ENCODE data around the gene TTC39B.

TTC39B gene

DNA sequence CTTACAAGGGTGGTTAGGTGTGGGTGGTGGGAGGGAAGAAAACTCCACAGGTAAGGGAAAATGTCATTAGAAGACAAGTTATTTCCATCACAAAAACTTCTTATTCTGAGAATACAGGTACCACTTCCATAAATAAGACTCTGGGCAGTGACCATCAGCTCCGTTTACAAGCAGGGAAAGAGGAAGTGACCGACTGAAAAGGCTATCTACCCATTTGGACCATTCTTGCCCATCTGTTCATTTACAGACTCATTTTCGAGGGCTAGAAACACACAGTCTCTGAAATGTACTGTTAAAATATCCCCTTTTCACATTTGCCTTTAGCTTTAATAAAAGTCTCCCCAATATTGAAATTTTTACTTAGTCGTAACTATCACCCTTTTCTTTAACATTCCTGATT, 79.5 kb downstream of the TTC39B start:
- Histone ChIP-seq H3K9ac (ENCODE audit: low read depth, low read length, poor library complexity) (no peak overlapping the region), H3K18ac (ENCODE audit: low read length) (no peak overlapping the region), H3K36me3 (replicated peaks in 1 of 2; ENCODE audit: control insufficient read depth in 2 of 2, insufficient read depth in 2 of 2, low read length in 2 of 2) (no peaks in the 10 kb centered on the region), H3K9me3 (replicated peaks in 1 of 2; ENCODE audit: control insufficient read depth in 2 of 2, insufficient read depth in 1 of 2, low read depth in 1 of 2, low read length in 2 of 2) (no peaks in the 10 kb centered on the region), H3K79me1 (ENCODE audit: low read depth, low read length) (no peaks in the 10 kb centered on the region), H3K27me3 (ENCODE audit: control insufficient read depth in 3 of 3, insufficient read depth in 3 of 3, low read depth in 1 of 3, low read length in 3 of 3) (no peaks in the 10 kb centered on the region), H3K23ac (ENCODE audit: low read depth, low read length, poor library complexity) (no peak overlapping the region), H3K4ac (ENCODE audit: low read length) (no peak overlapping the region), H2BK5ac (ENCODE audit: low read length) (no peak overlapping the region), H2BK120ac (ENCODE audit: low read depth, low read length) (no peak overlapping the region), H4K91ac (ENCODE audit: low read depth, low read length, poor library complexity) (no peak overlapping the region), H2BK15ac (ENCODE audit: low read length) (no peak overlapping the region), H3K4me2 (ENCODE audit: insufficient read depth, low read length, poor library complexity, severe bottlenecking) (no peak overlapping the region), H2AFZ (ENCODE audit: low read length) (no peak overlapping the region), H2BK12ac (ENCODE audit: low read length) (no peak overlapping the region), H3K4me3 (ENCODE audit: low read length in 2 of 2) (no peak overlapping the region), H4K8ac (ENCODE audit: low read depth, low read length) (no peak overlapping the region), H3K14ac (ENCODE audit: low read length) (no peak overlapping the region), H3K27ac (replicated peaks; ENCODE audit: low read length) (no peak overlapping the region), H2AK5ac (ENCODE audit: low read depth, low read length) (no peak overlapping the region), H3K4me1 (ENCODE audit: control insufficient read depth in 2 of 2, insufficient read depth in 1 of 2, low read depth in 1 of 2, low read length in 2 of 2) (no peaks in the 10 kb centered on the region)
- no CpG with 5 or more reads among the region's 4 CpGs for WGBS, 2 donors (ENCODE audit: extremely low coverage in 2 of 2, insufficient read length in 2 of 2, insufficient replicate concordance in 1 of 2)
- DNase-seq (ENCODE audit: low spot score): no peak

DNA sequence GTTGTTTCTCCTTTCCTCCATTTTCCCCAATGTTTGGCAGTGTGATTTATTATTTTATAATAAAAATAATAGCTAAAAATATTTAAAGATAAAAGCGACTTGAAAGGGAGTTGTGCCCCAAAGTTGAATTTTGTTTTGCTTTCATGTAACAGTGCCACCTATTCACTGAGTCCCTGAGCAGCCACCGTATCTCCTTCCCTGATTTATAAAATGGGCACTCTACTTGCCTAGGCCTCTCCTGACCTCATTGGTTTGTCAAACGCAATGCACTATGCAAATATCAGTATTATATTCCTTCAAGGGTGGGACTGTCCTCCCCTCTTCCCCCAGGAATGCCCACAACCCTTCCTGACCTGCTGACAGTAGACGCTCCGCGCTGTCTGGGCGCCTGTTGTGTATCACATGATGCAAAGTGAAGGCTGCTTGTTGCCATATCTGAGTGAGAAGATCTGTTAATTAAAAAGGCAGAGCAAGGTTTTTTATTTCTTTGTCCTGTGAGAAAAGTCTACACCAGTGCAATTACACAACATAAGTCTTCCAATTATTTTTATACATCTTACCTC, 81.4 kb downstream of the TTC39B start:
- Histone ChIP-seq H2BK5ac (ENCODE audit: low read length) (no peak overlapping the region), H2AFZ (ENCODE audit: low read length) (no peak overlapping the region), H3K23ac (ENCODE audit: low read depth, low read length, poor library complexity) (no peak overlapping the region), H2BK12ac (ENCODE audit: low read length) (no peak overlapping the region), H3K79me1 (ENCODE audit: low read depth, low read length) (no peaks in the 10 kb centered on the region), H3K27ac (replicated peaks; ENCODE audit: low read length) (no peak overlapping the region), H2AK5ac (ENCODE audit: low read depth, low read length) (no peak overlapping the region), H3K9ac (ENCODE audit: low read depth, low read length, poor library complexity) (no peak overlapping the region), H3K4me1 (ENCODE audit: control insufficient read depth in 2 of 2, insufficient read depth in 1 of 2, low read depth in 1 of 2, low read length in 2 of 2) (no peaks in the 10 kb centered on the region), H2BK120ac (ENCODE audit: low read depth, low read length) (no peak overlapping the region), H3K4ac (ENCODE audit: low read length) (no peak overlapping the region), H3K4me2 (ENCODE audit: insufficient read depth, low read length, poor library complexity, severe bottlenecking) (no peak overlapping the region), H3K14ac (ENCODE audit: low read length) (no peak overlapping the region), H4K91ac (ENCODE audit: low read depth, low read length, poor library complexity) (no peak overlapping the region), H2BK15ac (ENCODE audit: low read length) (no peak overlapping the region), H3K9me3 (replicated peaks in 1 of 2; ENCODE audit: control insufficient read depth in 2 of 2, insufficient read depth in 1 of 2, low read depth in 1 of 2, low read length in 2 of 2) (no peaks in the 10 kb centered on the region), H3K4me3 (ENCODE audit: low read length in 2 of 2) (no peak overlapping the region), H3K27me3 (ENCODE audit: control insufficient read depth in 3 of 3, insufficient read depth in 3 of 3, low read depth in 1 of 3, low read length in 3 of 3) (no peaks in the 10 kb centered on the region), H3K36me3 (replicated peaks in 1 of 2; ENCODE audit: control insufficient read depth in 2 of 2, insufficient read depth in 2 of 2, low read length in 2 of 2) (no peaks in the 10 kb centered on the region), H3K18ac (ENCODE audit: low read length) (no peak overlapping the region), H4K8ac (ENCODE audit: low read depth, low read length) (no peak overlapping the region)
- DNase-seq (ENCODE audit: low spot score): no peak
- WGBS, 2 donors (ENCODE audit: extremely low coverage in 2 of 2, insufficient read length in 2 of 2, insufficient replicate concordance in 1 of 2): no CpG with 5 or more reads among the region's 7 CpGs

DNA sequence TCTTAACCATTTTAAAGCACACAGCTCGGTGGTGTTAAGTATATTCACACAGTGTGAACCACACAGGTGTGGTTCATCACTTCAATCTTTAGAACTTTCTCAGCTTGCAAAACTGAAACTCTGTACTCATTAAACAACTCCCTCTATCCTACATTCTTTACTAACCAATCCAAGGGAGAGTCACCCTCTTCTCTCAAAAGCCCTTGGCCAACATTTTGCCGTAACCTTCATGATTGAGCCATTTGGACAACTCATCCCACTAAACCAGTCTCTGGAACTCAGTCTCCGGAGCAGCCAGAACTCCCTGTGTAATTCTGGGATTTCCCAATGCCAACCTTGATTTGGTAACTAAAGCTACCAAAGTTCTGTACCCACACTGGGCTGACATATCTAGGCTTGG, 84.7 kb downstream of the TTC39B start:
- no peak overlapping the region for H3K23ac ChIP-seq (ENCODE audit: low read depth, low read length, poor library complexity)
- no peak overlapping the region for H2BK15ac ChIP-seq (ENCODE audit: low read length)
- H3K27ac ChIP-seq (replicated peaks; ENCODE audit: low read length): no peak overlapping the region
- no peak overlapping the region for H4K8ac ChIP-seq (ENCODE audit: low read depth, low read length)
- no peak overlapping the region for H2AK5ac ChIP-seq (ENCODE audit: low read depth, low read length)
- H3K9me3 ChIP-seq (replicated peaks in 1 of 2; ENCODE audit: control insufficient read depth in 2 of 2, insufficient read depth in 1 of 2, low read depth in 1 of 2, low read length in 2 of 2): no peaks in the 10 kb centered on the region
- no peak overlapping the region for H3K14ac ChIP-seq (ENCODE audit: low read length)
- no peak overlapping the region for H3K9ac ChIP-seq (ENCODE audit: low read depth, low read length, poor library complexity)
- no peak for DNase-seq (ENCODE audit: low spot score)
- H3K4ac ChIP-seq (ENCODE audit: low read length): no peak overlapping the region
- no peaks in the 10 kb centered on the region for H3K36me3 ChIP-seq (replicated peaks in 1 of 2; ENCODE audit: control insufficient read depth in 2 of 2, insufficient read depth in 2 of 2, low read length in 2 of 2)
- no peak overlapping the region for H2AFZ ChIP-seq (ENCODE audit: low read length)
- H3K27me3 ChIP-seq (ENCODE audit: control insufficient read depth in 3 of 3, insufficient read depth in 3 of 3, low read depth in 1 of 3, low read length in 3 of 3): no peaks in the 10 kb centered on the region
- no peak overlapping the region for H3K4me3 ChIP-seq (ENCODE audit: low read length in 2 of 2)
- H2BK5ac ChIP-seq (ENCODE audit: low read length): no peak overlapping the region
- H2BK120ac ChIP-seq (ENCODE audit: low read depth, low read length): no peak overlapping the region
- no peak overlapping the region for H4K91ac ChIP-seq (ENCODE audit: low read depth, low read length, poor library complexity)
- no CpG with 5 or more reads among the region's 3 CpGs for WGBS, 2 donors (ENCODE audit: extremely low coverage in 2 of 2, insufficient read length in 2 of 2, insufficient replicate concordance in 1 of 2)
- no peak overlapping the region for H2BK12ac ChIP-seq (ENCODE audit: low read length)
- no peak overlapping the region for H3K4me2 ChIP-seq (ENCODE audit: insufficient read depth, low read length, poor library complexity, severe bottlenecking)
- H3K18ac ChIP-seq (ENCODE audit: low read length): no peak overlapping the region
- H3K79me1 ChIP-seq (ENCODE audit: low read depth, low read length): no peaks in the 10 kb centered on the region
- H3K4me1 ChIP-seq (ENCODE audit: control insufficient read depth in 2 of 2, insufficient read depth in 1 of 2, low read depth in 1 of 2, low read length in 2 of 2): peaks cover 4 to 6% of the 10 kb centered on the region in 2 donors

- no peak overlapping the region for H3K4me2 ChIP-seq (ENCODE audit: insufficient read depth, low read length, poor library complexity, severe bottlenecking)
- no peak overlapping the region for H3K14ac ChIP-seq (ENCODE audit: low read length)
- H2AK5ac ChIP-seq (ENCODE audit: low read depth, low read length): no peak overlapping the region
- no peaks in the 10 kb centered on the region for H3K27me3 ChIP-seq (ENCODE audit: control insufficient read depth in 3 of 3, insufficient read depth in 3 of 3, low read depth in 1 of 3, low read length in 3 of 3)
- peaks cover 4 to 6% of the 10 kb centered on the region in 2 donors for H3K4me1 ChIP-seq (ENCODE audit: control insufficient read depth in 2 of 2, insufficient read depth in 1 of 2, low read depth in 1 of 2, low read length in 2 of 2)
- H3K9me3 ChIP-seq (replicated peaks in 1 of 2; ENCODE audit: control insufficient read depth in 2 of 2, insufficient read depth in 1 of 2, low read depth in 1 of 2, low read length in 2 of 2): no peaks in the 10 kb centered on the region
- H4K8ac ChIP-seq (ENCODE audit: low read depth, low read length): no peak overlapping the region
- H2AFZ ChIP-seq (ENCODE audit: low read length): no peak overlapping the region
- H3K4ac ChIP-seq (ENCODE audit: low read length): no peak overlapping the region
- no peak overlapping the region for H4K91ac ChIP-seq (ENCODE audit: low read depth, low read length, poor library complexity)
- no peaks in the 10 kb centered on the region for H3K36me3 ChIP-seq (replicated peaks in 1 of 2; ENCODE audit: control insufficient read depth in 2 of 2, insufficient read depth in 2 of 2, low read length in 2 of 2)
- H3K27ac ChIP-seq (replicated peaks; ENCODE audit: low read length): no peak overlapping the region
- no peak overlapping the region for H2BK5ac ChIP-seq (ENCODE audit: low read length)
- no peaks in the 10 kb centered on the region for H3K79me1 ChIP-seq (ENCODE audit: low read depth, low read length)
- H3K18ac ChIP-seq (ENCODE audit: low read length): no peak overlapping the region
- no peak overlapping the region for H2BK12ac ChIP-seq (ENCODE audit: low read length)
- no peak for DNase-seq (ENCODE audit: low spot score)
- no peak overlapping the region for H3K9ac ChIP-seq (ENCODE audit: low read depth, low read length, poor library complexity)
- no peak overlapping the region for H3K23ac ChIP-seq (ENCODE audit: low read depth, low read length, poor library complexity)
- H3K4me3 ChIP-seq (ENCODE audit: low read length in 2 of 2): no peak overlapping the region
- H2BK120ac ChIP-seq (ENCODE audit: low read depth, low read length): no peak overlapping the region
- no peak overlapping the region for H2BK15ac ChIP-seq (ENCODE audit: low read length)
- no CpG with 5 or more reads among the region's 4 CpGs for WGBS, 2 donors (ENCODE audit: extremely low coverage in 2 of 2, insufficient read length in 2 of 2, insufficient replicate concordance in 1 of 2)
These were observed 85.3 kb downstream of the TTC39B start for GRCh38 chr9:15221746-15222145.

All from neuronal stem cell (in vitro differentiated cells).